Breast epithelium (tissue), 3 donors: ENCODE data around the gene LRG1.

ENCODE experiments used
- CTCF ChIP-seq, 3 donors: fragments of 450-650 bp; IDR thresholded peaks; one replicate each; pipeline ENCODE4 v1.5.1; 2016 to 2017; ENCODE audit warnings: antibody characterized with exemption in 3 of 3, mild to moderate bottlenecking in 3 of 3, moderate library complexity in 3 of 3
- POLR2A ChIP-seq: fragments of 450-650 bp; IDR thresholded peaks from one replicate; pipeline ENCODE4 v1.6.1; 2016; ENCODE audit warnings: antibody characterized with exemption, mild to moderate bottlenecking, moderate library complexity
- POLR2AphosphoS5 ChIP-seq, 3 donors: sonication (generic); formaldehyde crosslinking; IDR thresholded peaks; one replicate each; pipeline ENCODE4 v1.6.1; 2017; ENCODE audit warnings: antibody characterized with exemption in 3 of 3

- no peak for TF ChIP-seq CTCF (IDR thresholded peaks at IDR 0.05)
- TF ChIP-seq POLR2A, result no peak
- no peak for TF ChIP-seq POLR2AphosphoS5 (IDR thresholded peaks at IDR 0.05)
Measured at GRCh38 chr19:4586691-4587090, 46.9 kb upstream of the LRG1 start.
